Pancreas (tissue), 10 donors: ENCODE data around the gene HSD3B7. TPM values are rescaled to one million over a fixed set of nuclear protein-coding genes. Genes with fewer than 3 reads are reported as not detected.
A peak's percentile ranks its signal among the peaks of the same experiment; 100 is the strongest.

Experiments used
- ATAC-seq, 4 donors: fragments of 200-7000 bp; cut with Tn5 transposase; one replicate each; pipeline versions ENCODE4 v1.8.0 to v1.9.1; 2020; ENCODE audit warnings: mild to moderate bottlenecking in 4 of 4, moderate library complexity in 4 of 4
- DNase-seq, 6 donors: peaks; one replicate each; pipeline ENCODE4 v3.0.0-alpha.2; 2020
- FAIRE-seq: peaks from 2 replicates; lab custom pipeline; 2012; peaks lifted over from hg19 to GRCh38; lab: Jason Lieb, UNC
- H3K27ac ChIP-seq, 4 donors: fragments of 200-600 bp; sonication (generic); 1 replicate in 3 of 4; 2 replicates in 1 of 4; pipeline versions ENCODE4 v1.5.0 to v1.8.0; 2020
- H3K27me3 ChIP-seq, 4 donors: fragments of 200-600 bp; one replicate each; pipeline ENCODE4 v1.8.0; 2021
- H3K36me3 ChIP-seq, 3 donors: fragments of 200-600 bp; sonication (generic) in 1 of 3; one replicate each; pipeline versions ENCODE4 v1.5.0 to v1.8.0; 2020 to 2021
- H3K4me1 ChIP-seq, 3 donors: fragments of 200-600 bp; one replicate each; pipeline ENCODE4 v1.8.0; 2021
- H3K4me3 ChIP-seq, 4 donors: fragments of 200-600 bp; sonication (generic) in 2 of 4; one replicate each; pipeline versions ENCODE4 v1.5.0 to v1.8.0; 2020 to 2021
- H3K9me3 ChIP-seq, 4 donors: fragments of 200-600 bp; one replicate each; pipeline ENCODE4 v1.8.0; 2021
- CTCF ChIP-seq, 4 donors: fragments of 200-600 bp; sonication (generic) in 3 of 4; IDR thresholded peaks; one replicate each; pipeline versions ENCODE4 v1.5.0 to v1.8.0; 2021; ENCODE audit warnings: antibody characterized with exemption in 4 of 4
- WGBS, 2 donors: extraction: QIAGEN DNeasy Blood & Tissue Kit; methylation state at CpG; one replicate each; pipeline ENCODE4 v1.1.7; 2013; 5-methylcytosine and 5-hydroxymethylcytosine counted together
- intact Hi-C, 3 donors: fragments of 100-400 bp; cut with DNase I; formaldehyde crosslinking; loops; one replicate each; pipeline versions ENCODE4 v1.11.1 to v1.14.2; 2022
- polyA plus RNA-seq, 2 donors: library from polyadenylated mRNA; stranded (reverse); fragments of 200-250 nt; gene quantifications; one replicate each; pipeline ENCODE4 v1.2.3, GENCODE V29; 2013
- total RNA-seq, 6 donors: library from RNA; stranded (reverse); fragmentation: NEBNext Ultra II Directional in 4 of 6; extraction: Animal tissue kit (Norgen Biotek cat#: 25700) in 4 of 6; gene quantifications; one replicate each; pipeline versions ENCODE4 v1.2.1 to v1.2.4, GENCODE V29; 2021 to 2023
- donor health status: healthy with polysubstance abuse.
- donor health status: DM: no; HTN: no; CAD: no; lungs with moderate emphysema.
- donor health status: DM: no; HTN: no; CAD: no.
- donor health status: control.
- donor health status: control.
- donor health status: Bipolar disorder and iron deficiency.
- donor health status: DM: yes; HTN: yes; CAD: no.
- donor health status: DM: no; HTN: no; CAD: no.
- donor health status: DM: no; HTN: no; CAD: no.
- donor health status: DM: yes; HTN: yes; CAD: no.

HSD3B7 gene
- total and polyA plus RNA-seq, 8 donors, result 14.2 to 32.1 (median 17.3) TPM

- ATAC-seq, result peak; percentile 72 to 76 (median 74)
- Histone ChIP-seq H3K27me3 (no peaks in the 10 kb centered on the region), H3K27ac (peak within 1 kb of the TSS; percentile 61 to 91 (median 84)), H3K36me3 (no peaks in the 10 kb centered on the region), H3K4me1 (peaks cover 0 to 7% (median 0%) of the 10 kb centered on the region in 3 donors), H3K4me3 (peak within 1 kb of the TSS; percentile 83 to 95 (median 91)), H3K9me3 (no peaks in the 10 kb centered on the region)
- FAIRE-seq, result no peak
- no peak for TF ChIP-seq CTCF (IDR thresholded peaks at IDR 0.05)
- intact Hi-C loops, result no loop called here
- WGBS, 2 donors, result 0% methylated on average over 45 to 69 of the region's 70 CpGs
- DNase-seq, result peak; percentile 61 to 91 (median 74)
Measured at GRCh38 chr16:30948667-30949649, 36.0 kb upstream of the HSD3B7 start, which contains the start of gene ORAI3. Gene ORAI3, plus strand, starts transcription at chr16:30949068. Its CDS starts 222 bp downstream, at chr16:30949290.

- ATAC-seq (peak; percentile 29 to 48 (median 42)), DNase-seq (peak; percentile 66 to 84 (median 72)), FAIRE-seq (no peak)
- H3K4me1 ChIP-seq, result peaks cover 0 to 7% (median 0%) of the 10 kb centered on the region in 3 donors
- no peaks in the 10 kb centered on the region for H3K9me3 ChIP-seq
- no peak for TF ChIP-seq CTCF (IDR thresholded peaks at IDR 0.05)
- no peaks in the 10 kb centered on the region for H3K36me3 ChIP-seq
- no peaks in the 10 kb centered on the region for H3K27me3 ChIP-seq
- intact Hi-C loops, result no loop called here
- peak overlapping the region; percentile 83 to 95 (median 91) for H3K4me3 ChIP-seq
- 3 to 4% methylated on average over 21 of the region's 21 CpGs for WGBS, 2 donors
- H3K27ac ChIP-seq, result peak overlapping the region; percentile 61 to 91 (median 84)
Measured at GRCh38 chr16:30949650-30950515, 35.1 kb upstream of the HSD3B7 start.

GRCh38 chr16:30950516-30951065 is 34.4 kb upstream of the HSD3B7 start:
- 72 to 79% methylated on average over 8 of the region's 8 CpGs for WGBS, 2 donors
- intact Hi-C loops, result no loop called here
- FAIRE-seq, result no peak
- peaks cover 0 to 7% (median 0%) of the 10 kb centered on the region in 3 donors for H3K4me1 ChIP-seq
- TF ChIP-seq CTCF (IDR thresholded peaks at IDR 0.05), result no peak
- H3K27me3 ChIP-seq, result no peaks in the 10 kb centered on the region
- no peaks in the 10 kb centered on the region for H3K9me3 ChIP-seq
- no peak for ATAC-seq
- peak overlapping the region in 3 of 4 donors; percentile 79 to 91 (median 88) for H3K27ac ChIP-seq
- no peaks in the 10 kb centered on the region for H3K36me3 ChIP-seq
- H3K4me3 ChIP-seq, result peak overlapping the region in 2 of 4 donors; percentile 83 to 94
- no peak for DNase-seq

GRCh38 chr16:30951193-30951592 is 33.8 kb upstream of the HSD3B7 start:
- WGBS, 2 donors, result 74 to 77% methylated on average over 1 of the region's 1 CpG
- TF ChIP-seq CTCF (IDR thresholded peaks at IDR 0.05), result no peak

More at GRCh38 chr16:30951193-30951592, 33.8 kb upstream of the HSD3B7 start:
- H3K36me3 ChIP-seq, result no peaks in the 10 kb centered on the region
- no peak overlapping the region for H3K4me3 ChIP-seq
- H3K27ac ChIP-seq, result no peak overlapping the region
- no peaks in the 10 kb centered on the region for H3K9me3 ChIP-seq
- DNase-seq (no peak), ATAC-seq (no peak), FAIRE-seq (no peak)
- peaks cover 0 to 7% (median 0%) of the 10 kb centered on the region in 3 donors for H3K4me1 ChIP-seq
- H3K27me3 ChIP-seq, result no peaks in the 10 kb centered on the region
- intact Hi-C loops, result no loop called here
